HepG2 (cell line): ENCODE measurements around the gene ATP13A1. TPM values are rescaled to one million over a fixed set of nuclear protein-coding genes. Genes with fewer than 3 reads are reported as not detected.

Experiments
- AGO2 ChIP-seq: fragments of 200-400 bp; formaldehyde crosslinking; optimal IDR thresholded peaks from 2 replicates; pipeline ENCODE3; 2017; ENCODE audit warnings: mild to moderate bottlenecking, low read depth, low read length, moderate library complexity
- AKAP8 ChIP-seq: sonication (generic); formaldehyde crosslinking; IDR thresholded peaks from 2 replicates; pipeline ENCODE4 v1.5.1; 2020; ENCODE audit warnings: mild to moderate bottlenecking, missing genetic modification reagents
- IRF2 ChIP-seq: IDR thresholded peaks from 2 replicates; pipeline ENCODE4 v1.6.1; 2018; ENCODE audit warnings: missing genetic modification reagents, missing compliant biosample characterization
- JARID2 ChIP-seq: sonication (generic); formaldehyde crosslinking; IDR thresholded peaks from 2 replicates; pipeline ENCODE4 v1.8.1; 2023; ENCODE audit warnings: missing genetic modification reagents, inconsistent platforms; ENCODE audit not compliant: insufficient replicate concordance
- MTA3 ChIP-seq: sonication (generic); formaldehyde crosslinking; IDR thresholded peaks from 2 replicates; pipeline ENCODE4 v1.4.0; 2020; ENCODE audit warnings: missing genetic modification reagents
- NR2C2 ChIP-seq: sonication (generic); formaldehyde crosslinking; IDR thresholded peaks from 2 replicates; pipeline ENCODE4 v1.4.0; 2020; ENCODE audit warnings: missing genetic modification reagents, mild to moderate bottlenecking, moderate library complexity, borderline replicate concordance
- SIN3B ChIP-seq: fragments of 150-350 bp; IDR thresholded peaks from 2 replicates; pipeline ENCODE4 v1.6.1; 2014; ENCODE audit warnings: low read length
- SMARCC2 ChIP-seq: fragments of 450-650 bp; IDR thresholded peaks from 2 replicates; pipeline ENCODE4 v1.6.1; 2017; ENCODE audit warnings: antibody characterized with exemption, mild to moderate bottlenecking
- SRSF1 ChIP-seq: fragments of 200-400 bp; formaldehyde crosslinking; optimal IDR thresholded peaks from 2 replicates; pipeline ENCODE3; 2017; ENCODE audit warnings: mild to moderate bottlenecking, low read depth, low read length, moderate library complexity
- SRY ChIP-seq: sonication (generic); formaldehyde crosslinking; IDR thresholded peaks from 2 replicates; pipeline ENCODE4 v1.8.0; 2022; ENCODE audit warnings: mild to moderate bottlenecking, missing genetic modification reagents
- TSC22D2 ChIP-seq: sonication (generic); formaldehyde crosslinking; IDR thresholded peaks from 2 replicates; pipeline ENCODE4 v1.5.1; 2020; ENCODE audit warnings: missing genetic modification reagents, mild to moderate bottlenecking, borderline replicate concordance
- XRCC5 ChIP-seq: fragments of 200-400 bp; formaldehyde crosslinking; optimal IDR thresholded peaks from 2 replicates; pipeline ENCODE3; 2017; ENCODE audit warnings: mild to moderate bottlenecking, low read length
- ZFP36L2 ChIP-seq: sonication (generic); formaldehyde crosslinking; IDR thresholded peaks from 2 replicates; pipeline ENCODE4 v1.4.0; 2020; ENCODE audit warnings: missing genetic modification reagents
- ZMYM4 ChIP-seq: sonication (generic); formaldehyde crosslinking; IDR thresholded peaks from 2 replicates; pipeline ENCODE4 v1.8.1; 2023; ENCODE audit warnings: mild to moderate bottlenecking, missing genetic modification reagents
- ZNF234 ChIP-seq: sonication (generic); formaldehyde crosslinking; conservative IDR thresholded peaks from 2 replicates; pipeline ENCODE4 v1.5.1; 2020; ENCODE audit warnings: mild to moderate bottlenecking, missing genetic modification reagents
- ZNF333 ChIP-seq: sonication (generic); formaldehyde crosslinking; IDR thresholded peaks from 2 replicates; pipeline ENCODE4 v1.4.0; 2020; ENCODE audit warnings: mild to moderate bottlenecking, missing genetic modification reagents, borderline replicate concordance
- ZNF33B ChIP-seq: sonication (generic); formaldehyde crosslinking; IDR thresholded peaks from 2 replicates; pipeline ENCODE4 v1.5.1; 2020; ENCODE audit warnings: mild to moderate bottlenecking, missing genetic modification reagents
- ZNF543 ChIP-seq: sonication (generic); formaldehyde crosslinking; IDR thresholded peaks from 2 replicates; pipeline ENCODE4 v1.4.0; 2020; ENCODE audit warnings: mild to moderate bottlenecking, missing genetic modification reagents
- ZNF713 ChIP-seq: sonication (generic); formaldehyde crosslinking; IDR thresholded peaks from 2 replicates; pipeline ENCODE4 v1.4.0; 2020; ENCODE audit warnings: mild to moderate bottlenecking, missing genetic modification reagents
- polyA plus RNA-seq, 8 experiments: library from polyadenylated mRNA; depleted of rRNA in 3 of 8; stranded (reverse) in 7 of 8; unstranded in 1 of 8; fragments of >200 nt; fragmentation: Illumina TruSeq in 4 of 8; extraction: Trizol in 4 of 8; gene quantifications; 2 replicates each; pipeline versions ENCODE4 v1.2.1 to v1.2.3, GENCODE V29; 2011 to 2016; ENCODE audit warnings: low read depth in 4 of 8, missing spikeins in 1 of 8, mixed read lengths in 1 of 8; ENCODE audit not compliant: insufficient read depth in 1 of 8
- total RNA-seq, 5 experiments: library from RNA; depleted of rRNA; stranded (reverse); fragments of >200 nt; fragmentation: Illumina TruSeq; extraction: Trizol; gene quantifications; 2 replicates each; pipeline ENCODE4 v1.2.3, GENCODE V29; 2016; ENCODE audit warnings: low read depth in 1 of 5
- TF ChIP-seq, protein P1 (sequence below): IDR thresholded peaks from 2 replicates; pipeline ENCODE4 v1.6.1; 2016; ENCODE audit warnings: mild to moderate bottlenecking
- TF ChIP-seq, protein P2 (sequence below): sonication (generic); formaldehyde crosslinking; IDR thresholded peaks from 2 replicates; pipeline ENCODE4 v1.9.0; 2021; ENCODE audit warnings: missing genetic modification reagents, borderline replicate concordance
- TF ChIP-seq, protein P3 (sequence below): sonication (generic); formaldehyde crosslinking; IDR thresholded peaks from 2 replicates; pipeline ENCODE4 v1.4.0; 2020; ENCODE audit warnings: missing genetic modification reagents
- TF ChIP-seq, protein P4 (sequence below): sonication (generic); formaldehyde crosslinking; IDR thresholded peaks from 2 replicates; pipeline ENCODE4 v1.4.0; 2020; ENCODE audit warnings: mild to moderate bottlenecking, low read depth, missing genetic modification reagents

The ATP13A1 gene
- total and polyA plus RNA-seq, 2 of the 13 experiments (the other 11 are each of a cell fraction or from before 2014, with no cell fraction given), result 23.2 to 41.7 TPM

DNA sequence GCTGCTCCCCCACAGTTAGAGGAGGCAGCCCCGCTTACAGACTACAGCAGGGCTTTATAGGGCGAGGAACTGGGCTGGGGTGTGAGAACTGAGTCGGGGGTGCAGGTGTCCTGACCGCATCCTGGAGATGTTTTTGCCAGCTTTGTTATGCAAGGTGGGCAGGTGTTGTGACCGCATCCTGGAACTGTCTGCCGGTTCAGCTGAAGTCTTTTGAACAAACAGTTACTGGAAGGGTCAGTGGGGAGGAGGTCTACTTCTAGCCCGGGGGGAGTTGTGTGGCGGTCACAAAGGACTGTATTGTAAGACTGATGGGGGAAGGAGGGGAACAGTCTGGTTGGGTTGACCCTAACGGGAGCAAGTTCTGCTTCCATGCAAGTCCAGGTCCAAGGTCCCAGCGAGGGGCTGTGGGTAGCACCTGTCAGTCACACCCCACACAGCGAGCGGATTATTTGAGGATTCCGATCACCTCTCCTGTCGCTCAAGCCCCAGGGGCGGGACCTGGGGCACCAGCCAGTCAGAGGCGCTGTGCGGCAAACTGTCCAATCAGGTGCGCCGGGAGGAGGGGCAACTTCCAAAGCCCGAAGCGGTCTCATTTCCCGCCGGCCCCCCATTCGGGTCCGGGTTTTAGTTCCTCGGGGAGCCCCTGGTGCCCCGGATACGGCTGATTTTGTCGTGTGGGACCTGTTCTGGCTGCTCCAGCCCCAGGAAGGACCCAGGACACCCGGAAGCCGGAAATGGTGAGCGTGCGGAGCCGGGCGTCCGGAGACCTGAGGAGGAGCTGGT is 4.9 kb upstream of the ATP13A1 start, which contains the start of gene ZNF101 (continued):
- TF ChIP-seq IRF2, result 0 out of 2 replicates have a peak, but pooled peaks have one; percentile 39
- TF ChIP-seq, protein P1, sequence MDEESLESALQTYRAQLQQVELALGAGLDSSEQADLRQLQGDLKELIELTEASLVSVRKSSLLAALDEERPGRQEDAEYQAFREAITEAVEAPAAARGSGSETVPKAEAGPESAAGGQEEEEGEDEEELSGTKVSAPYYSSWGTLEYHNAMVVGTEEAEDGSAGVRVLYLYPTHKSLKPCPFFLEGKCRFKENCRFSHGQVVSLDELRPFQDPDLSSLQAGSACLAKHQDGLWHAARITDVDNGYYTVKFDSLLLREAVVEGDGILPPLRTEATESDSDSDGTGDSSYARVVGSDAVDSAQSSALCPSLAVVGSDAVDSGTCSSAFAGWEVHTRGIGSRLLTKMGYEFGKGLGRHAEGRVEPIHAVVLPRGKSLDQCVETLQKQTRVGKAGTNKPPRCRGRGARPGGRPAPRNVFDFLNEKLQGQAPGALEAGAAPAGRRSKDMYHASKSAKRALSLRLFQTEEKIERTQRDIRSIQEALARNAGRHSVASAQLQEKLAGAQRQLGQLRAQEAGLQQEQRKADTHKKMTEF, result 0 out of 2 replicates have a peak, but pooled peaks have one; percentile 64
- no peak for TF ChIP-seq AGO2
- TF ChIP-seq, protein P2, sequence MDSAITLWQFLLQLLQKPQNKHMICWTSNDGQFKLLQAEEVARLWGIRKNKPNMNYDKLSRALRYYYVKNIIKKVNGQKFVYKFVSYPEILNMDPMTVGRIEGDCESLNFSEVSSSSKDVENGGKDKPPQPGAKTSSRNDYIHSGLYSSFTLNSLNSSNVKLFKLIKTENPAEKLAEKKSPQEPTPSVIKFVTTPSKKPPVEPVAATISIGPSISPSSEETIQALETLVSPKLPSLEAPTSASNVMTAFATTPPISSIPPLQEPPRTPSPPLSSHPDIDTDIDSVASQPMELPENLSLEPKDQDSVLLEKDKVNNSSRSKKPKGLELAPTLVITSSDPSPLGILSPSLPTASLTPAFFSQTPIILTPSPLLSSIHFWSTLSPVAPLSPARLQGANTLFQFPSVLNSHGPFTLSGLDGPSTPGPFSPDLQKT (CRISPR knock-in tag), result no peak
- no peak for TF ChIP-seq JARID2 (CRISPR knock-in tag)
- peak; percentile 10 for TF ChIP-seq SRSF1
- TF ChIP-seq ZNF33B (CRISPR knock-in tag), result no peak
- TF ChIP-seq, protein P3, sequence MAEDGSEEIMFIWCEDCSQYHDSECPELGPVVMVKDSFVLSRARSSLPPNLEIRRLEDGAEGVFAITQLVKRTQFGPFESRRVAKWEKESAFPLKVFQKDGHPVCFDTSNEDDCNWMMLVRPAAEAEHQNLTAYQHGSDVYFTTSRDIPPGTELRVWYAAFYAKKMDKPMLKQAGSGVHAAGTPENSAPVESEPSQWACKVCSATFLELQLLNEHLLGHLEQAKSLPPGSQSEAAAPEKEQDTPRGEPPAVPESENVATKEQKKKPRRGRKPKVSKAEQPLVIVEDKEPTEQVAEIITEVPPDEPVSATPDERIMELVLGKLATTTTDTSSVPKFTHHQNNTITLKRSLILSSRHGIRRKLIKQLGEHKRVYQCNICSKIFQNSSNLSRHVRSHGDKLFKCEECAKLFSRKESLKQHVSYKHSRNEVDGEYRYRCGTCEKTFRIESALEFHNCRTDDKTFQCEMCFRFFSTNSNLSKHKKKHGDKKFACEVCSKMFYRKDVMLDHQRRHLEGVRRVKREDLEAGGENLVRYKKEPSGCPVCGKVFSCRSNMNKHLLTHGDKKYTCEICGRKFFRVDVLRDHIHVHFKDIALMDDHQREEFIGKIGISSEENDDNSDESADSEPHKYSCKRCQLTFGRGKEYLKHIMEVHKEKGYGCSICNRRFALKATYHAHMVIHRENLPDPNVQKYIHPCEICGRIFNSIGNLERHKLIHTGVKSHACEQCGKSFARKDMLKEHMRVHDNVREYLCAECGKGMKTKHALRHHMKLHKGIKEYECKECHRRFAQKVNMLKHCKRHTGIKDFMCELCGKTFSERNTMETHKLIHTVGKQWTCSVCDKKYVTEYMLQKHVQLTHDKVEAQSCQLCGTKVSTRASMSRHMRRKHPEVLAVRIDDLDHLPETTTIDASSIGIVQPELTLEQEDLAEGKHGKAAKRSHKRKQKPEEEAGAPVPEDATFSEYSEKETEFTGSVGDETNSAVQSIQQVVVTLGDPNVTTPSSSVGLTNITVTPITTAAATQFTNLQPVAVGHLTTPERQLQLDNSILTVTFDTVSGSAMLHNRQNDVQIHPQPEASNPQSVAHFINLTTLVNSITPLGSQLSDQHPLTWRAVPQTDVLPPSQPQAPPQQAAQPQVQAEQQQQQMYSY (CRISPR knock-in tag), result no peak; the same call in 1 of the 2 replicates
- no peak for TF ChIP-seq MTA3 (CRISPR knock-in tag)
- peak; percentile 44; the same call in 1 of the 2 replicates for TF ChIP-seq SRY (CRISPR knock-in tag)
- TF ChIP-seq, protein P4, sequence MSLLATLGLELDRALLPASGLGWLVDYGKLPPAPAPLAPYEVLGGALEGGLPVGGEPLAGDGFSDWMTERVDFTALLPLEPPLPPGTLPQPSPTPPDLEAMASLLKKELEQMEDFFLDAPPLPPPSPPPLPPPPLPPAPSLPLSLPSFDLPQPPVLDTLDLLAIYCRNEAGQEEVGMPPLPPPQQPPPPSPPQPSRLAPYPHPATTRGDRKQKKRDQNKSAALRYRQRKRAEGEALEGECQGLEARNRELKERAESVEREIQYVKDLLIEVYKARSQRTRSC, result 0 out of 2 replicates have a peak, but pooled peaks have one; percentile 46
- no peak for TF ChIP-seq ZFP36L2
- TF ChIP-seq NR2C2 (CRISPR knock-in tag), result peak; percentile 90
- no peak for TF ChIP-seq SMARCC2
- peak; percentile 21; the same call in 1 of the 2 replicates for TF ChIP-seq ZNF543 (CRISPR knock-in tag)
- no peak for TF ChIP-seq ZNF333
- no peak for TF ChIP-seq ZNF713 (CRISPR knock-in tag)
- TF ChIP-seq SIN3B, result no peak
- peak; percentile 68; the same call in 1 of the 2 replicates for TF ChIP-seq ZMYM4 (CRISPR knock-in tag)
- TF ChIP-seq XRCC5, result peak; percentile 79
- TF ChIP-seq ZNF234 (CRISPR knock-in tag), result no peak
- TF ChIP-seq AKAP8 (CRISPR knock-in tag), result 0 out of 2 replicates have a peak, but pooled peaks have one; percentile 59
- no peak for TF ChIP-seq TSC22D2 (CRISPR knock-in tag)
